ENCODE measurements around the gene SLC27A6.
"Not testable (repeated sequence)": the region's sequence is repeated elsewhere in the genome, so short reads cannot be mapped to it uniquely, and the experiment has no call there.

The SLC27A6 gene, protein sequence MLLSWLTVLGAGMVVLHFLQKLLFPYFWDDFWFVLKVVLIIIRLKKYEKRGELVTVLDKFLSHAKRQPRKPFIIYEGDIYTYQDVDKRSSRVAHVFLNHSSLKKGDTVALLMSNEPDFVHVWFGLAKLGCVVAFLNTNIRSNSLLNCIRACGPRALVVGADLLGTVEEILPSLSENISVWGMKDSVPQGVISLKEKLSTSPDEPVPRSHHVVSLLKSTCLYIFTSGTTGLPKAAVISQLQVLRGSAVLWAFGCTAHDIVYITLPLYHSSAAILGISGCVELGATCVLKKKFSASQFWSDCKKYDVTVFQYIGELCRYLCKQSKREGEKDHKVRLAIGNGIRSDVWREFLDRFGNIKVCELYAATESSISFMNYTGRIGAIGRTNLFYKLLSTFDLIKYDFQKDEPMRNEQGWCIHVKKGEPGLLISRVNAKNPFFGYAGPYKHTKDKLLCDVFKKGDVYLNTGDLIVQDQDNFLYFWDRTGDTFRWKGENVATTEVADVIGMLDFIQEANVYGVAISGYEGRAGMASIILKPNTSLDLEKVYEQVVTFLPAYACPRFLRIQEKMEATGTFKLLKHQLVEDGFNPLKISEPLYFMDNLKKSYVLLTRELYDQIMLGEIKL

DNA sequence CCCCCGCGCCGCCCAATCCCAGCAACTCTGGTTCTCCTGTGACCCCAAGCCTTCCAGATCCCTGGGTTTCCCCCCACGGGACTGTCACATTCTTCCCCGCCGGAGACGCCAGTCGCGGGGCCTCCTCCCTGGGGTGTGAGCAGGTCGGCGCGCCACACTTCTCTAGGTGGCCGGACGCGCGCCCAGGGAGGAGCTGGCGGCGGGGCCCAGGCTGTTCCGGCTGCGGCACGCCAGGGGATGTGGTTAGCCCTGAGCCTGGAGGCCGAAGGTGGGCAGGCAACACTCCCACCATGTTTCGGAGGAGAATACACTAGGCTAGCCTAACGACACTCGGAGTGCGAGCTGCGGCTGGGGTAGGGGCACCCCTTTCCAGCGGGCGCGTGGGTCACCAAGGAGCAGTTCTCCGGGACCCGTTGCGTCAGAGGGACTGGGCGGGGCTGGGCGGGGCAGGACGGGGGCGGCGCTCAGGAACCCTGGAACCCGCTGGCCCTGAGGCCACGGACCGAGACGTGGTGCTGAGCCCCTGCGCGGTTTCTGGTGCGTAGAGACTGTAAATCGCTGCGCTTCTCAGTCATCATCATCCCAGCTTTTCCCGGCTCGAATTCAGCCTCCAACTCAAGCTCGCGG lies at the start of gene SLC27A6:
SLC27A6 (plus strand) TSS at position 478 of the 627 bp plus-strand sequence. CDS start 650 bp downstream, outside the sequence.
- H3K27ac ChIP-seq, result no peak within 1 kb of the TSS

DNA sequence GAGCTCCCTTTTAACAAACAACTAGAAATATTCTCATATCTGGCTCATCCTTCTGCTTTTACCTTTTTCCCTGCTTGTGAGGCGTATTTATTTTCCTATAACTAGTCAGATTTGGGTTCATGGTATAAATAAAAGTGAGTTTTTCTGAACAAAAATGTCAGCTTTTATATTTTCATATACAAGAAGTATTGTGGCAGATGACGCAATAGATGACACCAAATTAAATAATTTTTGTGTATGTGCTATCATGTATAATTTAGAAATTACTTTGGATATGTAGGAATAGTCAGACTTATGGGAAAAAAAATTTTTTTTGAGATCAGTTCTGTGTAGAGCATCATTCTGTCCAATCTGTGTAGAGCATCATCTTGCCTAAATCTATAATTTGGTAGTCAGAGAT lies 45.7 kb upstream of the SLC27A6 start:
- H3K27ac ChIP-seq, result no peak overlapping the region
- TF ChIP-seq, protein P1, sequence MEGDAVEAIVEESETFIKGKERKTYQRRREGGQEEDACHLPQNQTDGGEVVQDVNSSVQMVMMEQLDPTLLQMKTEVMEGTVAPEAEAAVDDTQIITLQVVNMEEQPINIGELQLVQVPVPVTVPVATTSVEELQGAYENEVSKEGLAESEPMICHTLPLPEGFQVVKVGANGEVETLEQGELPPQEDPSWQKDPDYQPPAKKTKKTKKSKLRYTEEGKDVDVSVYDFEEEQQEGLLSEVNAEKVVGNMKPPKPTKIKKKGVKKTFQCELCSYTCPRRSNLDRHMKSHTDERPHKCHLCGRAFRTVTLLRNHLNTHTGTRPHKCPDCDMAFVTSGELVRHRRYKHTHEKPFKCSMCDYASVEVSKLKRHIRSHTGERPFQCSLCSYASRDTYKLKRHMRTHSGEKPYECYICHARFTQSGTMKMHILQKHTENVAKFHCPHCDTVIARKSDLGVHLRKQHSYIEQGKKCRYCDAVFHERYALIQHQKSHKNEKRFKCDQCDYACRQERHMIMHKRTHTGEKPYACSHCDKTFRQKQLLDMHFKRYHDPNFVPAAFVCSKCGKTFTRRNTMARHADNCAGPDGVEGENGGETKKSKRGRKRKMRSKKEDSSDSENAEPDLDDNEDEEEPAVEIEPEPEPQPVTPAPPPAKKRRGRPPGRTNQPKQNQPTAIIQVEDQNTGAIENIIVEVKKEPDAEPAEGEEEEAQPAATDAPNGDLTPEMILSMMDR (conservative IDR thresholded peaks at IDR 0.05), result no peak
- no peak for TF ChIP-seq ZFX (IDR thresholded peaks at IDR 0.05)

More for the DNA sequence above, at the start of gene SLC27A6:
- TF ChIP-seq, protein P1 (conservative IDR thresholded peaks at IDR 0.05), result no peak
- TF ChIP-seq ZFX (IDR thresholded peaks at IDR 0.05), result no peak

DNA sequence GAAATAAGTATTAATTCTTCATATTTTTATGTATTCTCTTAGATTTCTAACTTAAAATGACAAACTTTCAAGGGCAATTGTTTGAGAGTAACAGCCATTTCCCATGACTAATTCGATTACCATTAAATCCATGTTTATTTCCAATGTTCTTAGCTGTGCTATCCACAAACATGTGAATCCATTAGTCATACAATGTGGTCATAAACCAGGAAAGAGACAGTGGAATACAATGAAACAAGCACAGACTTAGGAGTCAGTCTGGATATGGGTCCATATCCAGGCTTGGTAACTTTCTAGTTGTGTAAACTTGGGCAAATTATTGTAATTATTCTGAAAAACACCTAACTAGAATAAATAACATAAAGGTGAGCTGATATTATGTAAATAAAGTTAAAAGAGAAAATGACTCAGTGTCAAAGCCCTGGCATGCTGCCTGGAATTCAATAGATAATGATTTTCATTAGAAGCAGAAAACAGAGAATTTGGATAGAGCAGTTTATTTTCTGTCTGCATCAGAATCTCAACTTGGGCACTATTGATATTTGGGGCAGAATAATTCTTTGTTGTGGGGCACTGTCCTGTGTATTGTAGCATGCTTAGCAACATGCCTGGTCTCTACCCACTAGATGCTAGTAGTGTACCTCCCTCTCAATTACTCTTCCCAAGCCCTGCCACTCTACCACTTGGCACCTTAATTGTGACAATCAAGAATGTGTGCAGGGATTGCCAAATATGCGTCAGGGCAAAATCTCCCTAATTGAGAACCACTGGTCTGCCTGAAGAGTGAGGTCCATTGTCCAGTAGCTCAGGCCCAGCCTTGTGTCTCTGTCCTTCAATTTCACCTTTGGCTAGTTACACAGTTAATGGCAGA lies 44.7 kb upstream of the SLC27A6 start:
- no peak overlapping the region for H3K27ac ChIP-seq
- TF ChIP-seq, protein P1 (conservative IDR thresholded peaks at IDR 0.05), result no peak
- no peak for TF ChIP-seq ZFX (IDR thresholded peaks at IDR 0.05)

DNA sequence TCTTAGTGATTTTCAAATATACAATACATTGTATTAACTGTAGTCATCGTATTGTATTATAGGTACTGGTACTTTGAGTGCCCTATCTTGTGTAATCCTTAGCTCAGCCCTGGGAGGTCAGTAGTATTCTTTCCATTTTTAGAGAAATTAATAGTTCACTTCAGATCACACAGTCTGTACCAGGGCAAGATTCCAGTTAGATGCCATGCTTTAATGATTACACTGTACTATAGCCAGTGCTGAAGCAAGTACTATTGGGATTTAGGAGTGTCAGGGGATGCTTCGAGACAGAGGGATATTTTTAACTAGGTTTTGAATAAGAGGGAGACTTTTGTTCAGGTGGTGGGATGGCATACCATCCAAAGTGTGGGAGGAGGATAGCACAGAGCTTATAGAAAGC lies 41.0 kb upstream of the SLC27A6 start:
- no peak for TF ChIP-seq ZFX (IDR thresholded peaks at IDR 0.05)
- TF ChIP-seq, protein P1 (conservative IDR thresholded peaks at IDR 0.05), result no peak
- H3K27ac ChIP-seq, result no peak overlapping the region

DNA sequence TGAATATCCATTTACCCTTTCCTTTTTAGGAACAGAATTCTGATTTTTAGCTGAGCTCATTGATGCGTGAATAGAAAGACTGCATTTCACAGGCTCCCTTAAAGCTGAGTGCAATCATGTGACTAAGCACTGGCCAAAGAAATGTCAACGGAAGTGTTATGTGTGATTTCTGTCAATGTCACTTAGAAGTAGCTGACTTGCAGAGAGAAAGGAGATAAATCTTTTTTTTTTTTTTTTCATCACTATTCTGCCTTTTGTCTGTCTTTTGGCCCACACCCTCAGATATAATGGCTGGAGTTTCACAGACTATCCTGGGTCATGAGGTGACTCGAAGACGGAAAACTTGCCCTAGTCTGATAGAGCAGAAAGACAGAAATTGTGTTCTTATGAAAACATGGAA lies 39.3 kb upstream of the SLC27A6 start:
- H3K27ac ChIP-seq, result no peak overlapping the region
- TF ChIP-seq, protein P1 (conservative IDR thresholded peaks at IDR 0.05), result no peak
- no peak for TF ChIP-seq ZFX (IDR thresholded peaks at IDR 0.05)

DNA sequence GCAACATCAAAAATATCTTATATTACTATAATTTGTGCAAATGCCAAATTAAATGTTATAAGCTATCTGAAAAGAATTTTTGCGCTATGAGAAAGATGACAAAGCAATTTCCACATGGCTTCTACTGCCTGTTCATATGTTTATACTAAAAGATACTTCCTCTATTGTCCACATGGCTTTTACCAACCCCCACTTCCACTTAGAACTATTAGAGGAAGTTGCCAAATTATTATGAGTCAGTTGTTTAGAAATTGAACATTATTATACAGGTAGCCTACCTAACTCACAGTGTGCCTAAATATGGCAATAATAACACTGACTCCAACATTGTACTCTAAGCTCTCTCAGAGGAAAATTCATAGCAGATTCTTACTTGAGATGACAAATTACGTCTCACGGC lies 37.6 kb upstream of the SLC27A6 start:
- no peak overlapping the region for H3K27ac ChIP-seq
- TF ChIP-seq, protein P1 (conservative IDR thresholded peaks at IDR 0.05), result no peak
- no peak for TF ChIP-seq ZFX (IDR thresholded peaks at IDR 0.05)

DNA sequence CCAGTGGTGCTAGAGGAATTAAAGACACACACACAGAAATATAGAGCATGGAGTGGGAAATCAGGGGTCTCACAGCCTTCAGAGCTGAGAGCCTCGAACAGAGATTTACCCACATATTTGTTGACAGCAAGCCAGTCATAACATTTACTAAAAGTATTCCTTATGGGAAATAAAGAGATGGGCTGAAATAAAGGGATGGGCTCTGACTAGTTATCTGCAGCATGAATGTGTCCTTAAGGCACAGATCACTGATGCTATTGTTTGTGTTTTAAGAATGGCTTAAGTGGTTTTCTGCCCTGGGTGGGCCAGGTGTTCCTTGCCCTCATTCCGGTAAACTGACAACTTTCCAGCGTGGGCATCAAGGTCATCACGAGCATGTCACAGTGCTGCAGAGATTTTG lies 33.1 kb upstream of the SLC27A6 start:
- not testable (repeated sequence) for H3K27ac ChIP-seq

DNA sequence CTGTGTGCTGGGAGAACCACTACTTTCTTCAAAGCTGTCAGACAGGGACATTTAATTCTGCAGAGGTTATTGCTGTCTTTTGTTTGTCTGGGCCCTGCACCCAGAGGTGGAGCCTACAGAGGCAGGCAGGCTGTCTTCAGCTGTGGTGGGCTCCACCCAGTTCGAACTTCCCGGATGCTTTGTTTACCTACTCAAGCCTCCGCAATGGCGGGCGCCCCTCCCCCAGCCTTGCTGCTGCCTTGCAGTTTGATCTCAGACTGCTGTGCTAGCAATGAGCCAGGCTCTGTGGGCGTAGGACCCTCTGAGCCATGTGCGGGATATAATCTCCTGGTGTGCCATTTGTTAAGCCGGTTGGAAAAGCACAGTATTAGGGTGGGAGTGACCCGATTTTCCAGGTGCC lies 22.2 kb upstream of the SLC27A6 start:
- not testable (repeated sequence) for H3K27ac ChIP-seq

Measured in C4-2B (cell line).